IPS-20b (cell line): ENCODE results near the gene RAB40AL.
"Not testable (repeated sequence)": the region's sequence is repeated elsewhere in the genome, so short reads cannot be mapped to it uniquely, and the experiment has no call there.

Source experiments
- H3K27ac ChIP-seq: one replicate; pipeline ENCODE4 v1.5.1; 2013; ENCODE audit warnings: low read length
- H3K27me3 ChIP-seq: 2 replicates; pipeline ENCODE4 v1.6.1; 2013; ENCODE audit warnings: mild to moderate bottlenecking, low read length, inconsistent platforms; ENCODE audit not compliant: insufficient read depth
- H3K36me3 ChIP-seq: 2 replicates; pipeline ENCODE4 v1.6.1; 2013; ENCODE audit warnings: low read depth, mild to moderate bottlenecking, inconsistent platforms, low read length, moderate library complexity; ENCODE audit not compliant: insufficient read depth
- H3K4me1 ChIP-seq: 2 replicates; pipeline ENCODE4 v1.6.1; 2013; ENCODE audit warnings: mild to moderate bottlenecking, control low read depth, inconsistent platforms, low read length, moderate library complexity; ENCODE audit not compliant: insufficient read depth
- H3K4me3 ChIP-seq: 2 replicates; pipeline ENCODE4 v1.5.1; 2013; ENCODE audit warnings: mild to moderate bottlenecking, low read length, inconsistent platforms
- H3K9ac ChIP-seq: 2 replicates; pipeline ENCODE4 v1.6.1; 2013; ENCODE audit warnings: low read depth, mild to moderate bottlenecking, inconsistent platforms, low read length, moderate library complexity
- H3K9me3 ChIP-seq: 2 replicates; pipeline ENCODE4 v1.6.1; 2013; ENCODE audit warnings: mild to moderate bottlenecking, low read depth, low read length, inconsistent platforms; ENCODE audit not compliant: insufficient read depth

RAB40AL gene, protein sequence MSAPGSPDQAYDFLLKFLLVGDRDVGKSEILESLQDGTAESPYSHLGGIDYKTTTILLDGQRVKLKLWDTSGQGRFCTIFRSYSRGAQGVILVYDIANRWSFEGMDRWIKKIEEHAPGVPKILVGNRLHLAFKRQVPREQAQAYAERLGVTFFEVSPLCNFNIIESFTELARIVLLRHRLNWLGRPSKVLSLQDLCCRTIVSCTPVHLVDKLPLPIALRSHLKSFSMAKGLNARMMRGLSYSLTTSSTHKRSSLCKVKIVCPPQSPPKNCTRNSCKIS

DNA sequence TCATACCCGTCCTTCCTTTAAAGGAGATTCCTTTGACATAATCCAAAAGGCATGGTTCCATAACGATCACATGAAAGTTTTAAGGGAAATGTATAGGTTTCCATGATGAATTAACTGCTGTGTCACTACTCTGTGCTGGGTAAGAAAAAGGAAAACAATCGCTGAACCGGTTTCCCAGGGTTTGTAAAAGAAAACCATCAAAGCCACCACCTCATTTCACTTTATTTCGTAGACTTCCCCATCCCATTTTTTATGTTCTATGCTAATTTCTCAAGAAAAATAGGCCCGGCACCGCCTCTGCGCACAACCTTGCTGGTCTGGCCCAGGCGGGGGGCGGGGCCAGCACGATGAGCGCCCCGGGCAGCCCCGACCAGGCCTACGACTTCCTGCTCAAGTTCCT, at the start of gene RAB40AL:
Gene RAB40AL, plus strand, starts transcription at position 301 of the 400 bp plus-strand sequence. Its CDS starts 47 bp downstream, at position 348.
- H3K27me3 ChIP-seq, H3K4me1 ChIP-seq, H3K27ac ChIP-seq, H3K4me3 ChIP-seq, H3K36me3 ChIP-seq, H3K9ac ChIP-seq, H3K9me3 ChIP-seq: not testable (repeated sequence)

DNA sequence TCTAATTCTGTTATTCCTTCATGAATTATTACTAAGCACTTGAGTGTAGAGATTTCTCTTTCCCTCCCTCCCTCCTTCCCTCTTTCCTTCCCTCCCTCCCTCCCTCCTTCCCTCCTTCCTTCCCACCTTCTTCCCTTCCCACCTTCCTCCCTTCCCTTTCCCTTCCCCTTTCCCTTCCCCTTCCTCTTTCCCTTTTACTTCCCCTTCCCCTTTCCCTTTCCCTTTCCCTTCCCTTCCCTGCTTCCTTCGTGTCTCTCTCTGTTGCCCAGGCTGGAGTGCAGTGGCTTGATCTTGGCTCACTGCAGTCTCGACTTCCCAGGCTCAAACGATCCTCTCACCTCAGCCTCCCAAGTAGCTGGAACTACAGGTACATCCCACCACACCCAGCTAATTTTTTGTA, 49.4 kb upstream of the RAB40AL start:
- Histone ChIP-seq H3K36me3 (no peaks in the 10 kb centered on the region), H3K9me3 (no peaks in the 10 kb centered on the region), H3K9ac (no peak overlapping the region), H3K4me1 (no peaks in the 10 kb centered on the region), H3K4me3 (no peak overlapping the region), H3K27ac (no peak overlapping the region), H3K27me3 (no peaks in the 10 kb centered on the region)

DNA sequence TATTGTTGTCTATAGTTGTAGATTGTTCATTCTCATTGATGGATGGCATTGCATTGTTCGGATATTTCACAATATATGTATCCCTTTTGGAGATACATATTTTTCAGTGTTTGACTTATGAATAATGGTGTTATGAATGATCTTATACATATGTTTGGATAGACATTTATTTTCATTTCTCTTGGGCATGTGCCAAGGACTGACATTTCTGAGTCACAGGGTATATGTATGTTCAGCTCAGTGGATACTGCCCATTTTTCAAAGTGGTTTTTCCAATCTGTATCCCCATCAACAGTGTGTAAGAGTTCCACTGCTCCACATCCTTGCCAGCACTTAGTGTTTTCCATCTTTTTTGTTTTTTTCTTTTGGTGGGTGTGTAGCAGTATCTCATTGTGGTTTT, 45.0 kb upstream of the RAB40AL start:
- no peaks in the 10 kb centered on the region for H3K4me1 ChIP-seq
- H3K9ac ChIP-seq, result no peak overlapping the region
- no peaks in the 10 kb centered on the region for H3K9me3 ChIP-seq
- no peak overlapping the region for H3K4me3 ChIP-seq
- no peak overlapping the region for H3K27ac ChIP-seq
- H3K27me3 ChIP-seq, result no peaks in the 10 kb centered on the region
- H3K36me3 ChIP-seq, result no peaks in the 10 kb centered on the region

DNA sequence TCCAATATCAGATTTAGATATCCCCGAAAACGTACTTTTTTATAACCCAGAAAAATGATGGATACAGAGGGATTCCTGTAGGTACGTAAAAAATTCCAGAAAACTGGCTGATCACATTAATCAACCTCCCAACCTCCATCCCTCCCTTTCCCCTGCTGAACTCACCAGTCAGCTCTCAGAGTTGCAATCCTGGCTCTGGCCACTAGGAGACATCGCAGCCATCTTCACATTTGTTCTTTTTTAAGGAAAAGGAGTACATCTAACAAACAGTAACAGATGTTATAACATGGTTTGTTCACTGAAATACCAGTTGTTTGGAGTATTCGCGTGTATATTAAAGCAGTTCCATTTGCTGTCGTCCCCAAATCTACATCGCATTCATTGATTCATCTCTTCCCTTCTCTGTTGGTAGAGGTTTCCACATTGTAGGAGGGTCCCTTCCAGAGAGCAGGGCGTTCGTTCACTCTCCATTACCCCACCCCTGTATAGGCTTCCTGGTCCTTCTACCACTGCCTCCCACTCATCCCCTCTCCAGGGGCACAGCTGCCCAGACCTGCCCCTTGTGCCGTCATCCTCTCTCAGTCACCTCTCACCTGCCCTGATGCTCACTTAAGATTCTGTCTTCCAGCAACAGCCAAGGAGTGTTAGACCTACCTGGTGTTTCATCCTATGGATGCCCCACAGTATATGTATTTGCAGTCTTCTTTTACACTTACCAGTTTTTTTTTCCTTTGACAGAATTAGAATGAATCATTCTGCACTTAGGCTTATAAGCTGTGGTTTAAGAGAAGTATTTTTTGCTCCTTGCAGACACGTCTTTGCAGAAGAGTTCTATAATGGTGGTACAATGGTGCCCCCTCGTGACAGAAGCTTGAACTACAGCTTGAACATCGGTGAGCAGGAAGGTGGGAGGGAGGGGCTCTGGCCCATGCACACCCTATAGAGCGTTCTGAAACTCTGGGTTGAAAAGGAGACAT, 36.8 kb upstream of the RAB40AL start:
- H3K4me1 ChIP-seq, result no peaks in the 10 kb centered on the region
- no peaks in the 10 kb centered on the region for H3K9me3 ChIP-seq
- H3K36me3 ChIP-seq, result no peaks in the 10 kb centered on the region
- H3K9ac ChIP-seq, result no peak overlapping the region
- no peaks in the 10 kb centered on the region for H3K27me3 ChIP-seq
- no peak overlapping the region for H3K27ac ChIP-seq
- no peak overlapping the region for H3K4me3 ChIP-seq

DNA sequence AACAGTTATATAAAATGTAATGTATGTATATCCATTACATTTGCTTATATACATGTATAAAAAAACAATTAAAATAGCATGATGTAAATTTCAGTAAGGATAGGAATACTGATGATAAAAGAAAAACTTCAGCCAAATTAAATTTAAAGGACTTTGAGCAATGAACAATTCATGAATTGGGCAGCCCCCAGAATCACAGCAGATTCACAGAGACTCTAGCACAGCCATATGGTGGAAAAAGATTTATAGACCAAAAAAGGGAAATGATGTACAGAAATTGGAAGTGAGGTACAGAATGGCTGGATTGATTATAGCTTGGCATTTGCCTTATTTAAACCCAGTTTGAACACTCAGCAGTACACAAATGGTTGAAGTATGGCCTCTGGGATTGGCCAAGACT, 34.7 kb upstream of the RAB40AL start:
- peaks cover 4% of the 10 kb centered on the region; the same call in 1 of the 2 replicates for H3K36me3 ChIP-seq
- H3K4me1 ChIP-seq, result no peaks in the 10 kb centered on the region
- no peak overlapping the region for H3K4me3 ChIP-seq
- H3K27ac ChIP-seq, result no peak overlapping the region
- no peak overlapping the region for H3K9ac ChIP-seq
- no peaks in the 10 kb centered on the region for H3K27me3 ChIP-seq
- H3K9me3 ChIP-seq, result no peaks in the 10 kb centered on the region

DNA sequence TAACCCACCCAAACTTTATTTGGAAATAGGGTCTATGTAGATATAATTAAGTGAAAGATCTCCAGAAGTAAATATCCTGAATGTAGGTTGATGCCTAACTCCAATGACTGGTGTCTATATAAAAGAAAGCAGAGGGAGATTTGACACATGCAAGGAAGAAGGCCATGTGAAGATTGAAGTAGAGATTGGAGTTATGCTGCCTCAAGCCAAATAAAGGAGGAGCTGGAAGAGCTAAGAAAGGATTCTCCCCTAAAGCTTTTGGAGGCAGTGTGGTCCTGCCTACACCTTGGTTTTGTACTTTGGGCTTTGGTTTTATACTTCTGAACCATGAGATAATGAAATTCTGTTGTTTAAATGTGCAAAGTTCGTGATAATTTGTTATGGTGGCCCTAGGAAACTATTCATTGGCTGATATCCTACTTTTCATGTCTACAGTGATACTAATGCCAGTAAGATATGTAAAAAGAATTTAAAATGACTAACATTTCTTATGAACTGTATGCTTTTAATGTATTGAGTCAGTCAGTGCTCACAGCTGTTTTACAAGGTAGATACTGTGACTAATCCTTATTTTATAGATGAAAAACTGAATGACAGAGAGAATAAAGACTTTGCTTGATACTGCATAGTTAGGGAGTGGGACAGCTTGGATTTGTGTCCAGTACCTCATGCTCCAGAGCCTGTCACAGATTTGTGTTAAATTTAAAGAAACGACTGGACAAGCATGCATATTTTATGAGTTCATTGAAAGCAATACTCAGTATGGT, 5.9 kb upstream of the RAB40AL start:
- no peaks in the 10 kb centered on the region for H3K4me1 ChIP-seq
- no peak overlapping the region for H3K27ac ChIP-seq
- no peak overlapping the region for H3K9ac ChIP-seq

DNA sequence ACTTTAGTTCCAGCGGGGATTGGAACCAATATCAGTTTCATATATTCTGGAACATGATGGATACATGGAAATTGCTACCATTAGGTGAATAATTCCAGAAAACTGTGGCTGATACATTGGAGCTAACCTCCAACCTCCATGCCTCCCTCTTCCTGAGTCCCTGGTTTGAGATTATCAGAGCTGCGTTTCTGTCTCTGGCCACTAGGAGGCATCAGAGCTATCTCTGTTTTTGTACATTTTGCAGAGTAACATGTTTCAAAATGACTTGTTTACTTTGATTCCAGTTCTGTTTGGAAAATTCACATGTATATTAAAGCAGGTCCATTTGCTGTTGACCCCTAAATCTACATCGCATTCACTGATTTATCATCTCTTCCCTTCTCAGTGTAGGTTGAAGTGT, 2.4 kb upstream of the RAB40AL start:
- no peaks in the 10 kb centered on the region for H3K27me3 ChIP-seq
- no peak overlapping the region for H3K4me3 ChIP-seq
- no peak overlapping the region for H3K27ac ChIP-seq
- no peaks in the 10 kb centered on the region for H3K9me3 ChIP-seq
- H3K36me3 ChIP-seq, result no peaks in the 10 kb centered on the region
- no peaks in the 10 kb centered on the region for H3K4me1 ChIP-seq
- no peak overlapping the region for H3K9ac ChIP-seq

More for the DNA sequence above, 5.9 kb upstream of the RAB40AL start:
- no peak overlapping the region for H3K4me3 ChIP-seq
- no peaks in the 10 kb centered on the region for H3K9me3 ChIP-seq
- H3K27me3 ChIP-seq, result no peaks in the 10 kb centered on the region
- no peaks in the 10 kb centered on the region for H3K36me3 ChIP-seq

DNA sequence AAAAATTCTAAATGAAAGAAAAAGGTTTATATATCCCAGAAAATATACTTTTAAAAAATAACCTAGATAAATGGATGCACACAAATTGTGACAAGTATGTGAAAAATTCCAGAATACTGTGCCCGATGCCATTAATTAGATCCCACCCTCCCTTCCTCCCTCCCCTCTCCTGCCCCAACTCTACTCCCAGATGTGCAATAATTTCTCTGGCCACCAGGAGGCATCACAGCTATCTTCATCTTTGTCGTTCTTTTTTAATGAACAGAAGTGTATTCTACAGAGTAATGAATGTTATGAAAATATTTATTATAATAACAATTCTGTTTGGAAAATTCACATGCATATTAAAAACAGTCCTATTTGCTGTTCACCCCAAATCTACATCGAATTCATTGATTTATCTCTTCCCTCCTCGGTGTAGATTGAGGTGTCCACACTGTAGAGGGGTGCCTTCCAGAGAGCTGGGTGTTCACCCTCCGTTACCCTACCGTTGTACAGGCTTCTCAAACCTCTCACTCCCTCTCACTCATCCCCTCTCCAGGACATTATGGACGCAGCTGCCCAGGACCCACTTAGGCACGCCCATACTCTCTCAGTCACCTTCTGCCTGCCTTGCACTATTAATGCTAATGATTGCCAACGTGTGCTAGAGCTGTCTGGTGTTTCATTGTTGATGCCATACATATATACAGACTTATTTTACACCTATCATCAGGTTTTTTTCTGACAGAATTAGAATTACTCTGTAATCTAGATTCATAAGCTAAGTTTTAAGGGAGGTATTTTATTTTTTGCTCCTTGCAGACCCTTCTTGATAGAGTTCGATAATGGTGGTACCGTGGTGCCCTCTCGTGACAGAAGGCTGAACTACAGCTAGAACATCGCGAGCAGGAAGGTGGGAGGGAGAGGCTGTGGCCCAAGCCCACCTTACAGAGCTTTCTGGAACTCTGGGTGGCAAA, 14.1 kb downstream of the RAB40AL start:
- Histone ChIP-seq H3K4me1 (no peaks in the 10 kb centered on the region), H3K9me3 (no peaks in the 10 kb centered on the region), H3K36me3 (no peaks in the 10 kb centered on the region), H3K9ac (no peak overlapping the region; the same call in 1 of the 2 replicates), H3K27me3 (no peaks in the 10 kb centered on the region), H3K27ac (no peak overlapping the region), H3K4me3 (peak overlapping the region; percentile 65)

DNA sequence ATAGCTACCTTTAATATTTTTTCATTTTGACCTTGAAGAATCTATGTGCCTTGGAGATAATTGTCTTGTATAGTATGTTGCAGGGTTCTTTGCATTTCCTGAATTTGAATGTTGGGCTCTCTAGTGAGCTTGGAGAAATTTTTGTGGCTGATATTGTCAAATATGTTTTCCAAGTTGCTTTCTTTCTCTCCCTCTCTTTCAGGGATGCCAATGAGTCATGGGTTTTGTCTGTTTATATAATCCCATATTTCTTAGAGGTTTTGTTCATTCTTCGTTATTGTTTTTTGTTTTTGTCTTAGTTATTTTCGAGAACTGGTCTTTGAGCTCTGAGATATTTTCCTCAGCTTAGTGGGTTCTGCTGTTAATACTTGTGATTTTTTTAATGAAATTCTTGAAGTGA, 20.7 kb downstream of the RAB40AL start:
- Histone ChIP-seq H3K4me3 (no peak overlapping the region), H3K4me1 (no peaks in the 10 kb centered on the region)

DNA sequence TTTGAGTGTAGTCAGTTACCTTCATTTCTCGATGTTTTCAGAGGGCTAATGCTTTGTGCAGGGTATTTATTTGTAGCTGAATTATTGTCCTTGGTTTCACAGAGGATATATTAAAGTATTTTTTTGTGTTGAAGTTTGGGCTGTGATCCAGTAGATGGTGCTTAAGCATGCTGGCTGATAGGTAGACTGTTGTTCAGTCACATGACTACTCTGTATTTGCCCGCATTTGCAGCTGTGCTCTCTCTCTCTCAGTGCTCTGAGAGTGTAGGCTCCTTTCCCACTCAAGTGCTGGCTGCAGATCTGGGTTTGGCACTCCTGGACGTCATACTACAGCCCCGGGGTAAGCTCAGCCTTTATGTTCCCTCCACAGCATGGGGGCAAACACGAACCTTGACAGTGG, 21.7 kb downstream of the RAB40AL start:
- Histone ChIP-seq H3K9me3 (no peaks in the 10 kb centered on the region), H3K4me1 (no peaks in the 10 kb centered on the region), H3K36me3 (no peaks in the 10 kb centered on the region), H3K9ac (no peak overlapping the region), H3K4me3 (no peak overlapping the region), H3K27ac (no peak overlapping the region), H3K27me3 (no peaks in the 10 kb centered on the region)

More for the DNA sequence above, 20.7 kb downstream of the RAB40AL start:
- no peaks in the 10 kb centered on the region for H3K27me3 ChIP-seq
- H3K27ac ChIP-seq, result no peak overlapping the region
- H3K9me3 ChIP-seq, result no peaks in the 10 kb centered on the region
- H3K36me3 ChIP-seq, result no peaks in the 10 kb centered on the region
- H3K9ac ChIP-seq, result no peak overlapping the region

DNA sequence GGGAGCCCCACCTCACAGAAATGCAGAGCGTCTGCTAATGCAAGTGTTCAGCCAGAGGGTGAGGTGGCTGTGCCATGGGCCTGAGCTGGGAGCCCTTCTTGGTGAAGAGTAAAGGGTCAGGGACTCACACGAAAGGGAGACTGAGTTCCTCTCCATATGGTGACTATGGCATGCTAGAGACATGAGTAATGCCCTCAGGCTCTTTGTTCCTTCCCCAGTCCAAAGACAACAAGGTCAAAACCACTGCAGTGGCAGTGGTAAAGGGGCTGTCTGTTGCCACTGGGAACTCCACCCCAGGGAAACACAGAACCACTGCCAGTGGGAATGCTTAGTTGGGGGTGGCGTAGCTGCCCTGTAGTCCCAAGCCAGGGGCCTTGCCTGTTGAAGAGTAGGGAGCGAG, 22.4 kb downstream of the RAB40AL start:
- no peak overlapping the region for H3K27ac ChIP-seq

More for the DNA sequence above, 22.4 kb downstream of the RAB40AL start:
- Histone ChIP-seq H3K27me3 (no peaks in the 10 kb centered on the region), H3K4me1 (no peaks in the 10 kb centered on the region), H3K36me3 (no peaks in the 10 kb centered on the region), H3K9ac (no peak overlapping the region), H3K4me3 (no peak overlapping the region), H3K9me3 (no peaks in the 10 kb centered on the region)
